ENCODE results near the gene PTPRN2.

PTPRN2 gene

DNA sequence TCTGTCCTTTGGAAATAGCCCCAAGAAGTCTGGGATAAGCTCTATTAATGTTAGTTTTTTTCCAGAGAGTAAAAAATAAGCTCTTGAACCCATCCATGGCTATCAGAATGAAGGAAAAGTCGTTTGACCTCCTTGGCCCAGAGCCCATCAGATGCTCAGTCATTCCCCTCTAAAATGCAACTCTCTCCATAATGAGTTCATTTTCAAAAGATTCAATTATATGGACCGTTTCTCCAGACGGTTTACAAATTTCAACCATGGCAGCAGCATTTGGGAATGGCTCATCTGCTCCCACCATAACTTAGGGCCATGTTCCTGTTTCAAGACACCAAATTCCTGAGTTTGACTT is 220.0 kb downstream of the PTPRN2 start:
- ChIA-PET POLR2A (no interaction called here), CTCF (no interaction called here)
- no peak overlapping the region for H3K4me3 ChIP-seq (ENCODE audit: low read depth, low read length)
- DNase-seq (ENCODE audit: low read depth, low spot score), result no peak
- TF ChIP-seq, protein P1, sequence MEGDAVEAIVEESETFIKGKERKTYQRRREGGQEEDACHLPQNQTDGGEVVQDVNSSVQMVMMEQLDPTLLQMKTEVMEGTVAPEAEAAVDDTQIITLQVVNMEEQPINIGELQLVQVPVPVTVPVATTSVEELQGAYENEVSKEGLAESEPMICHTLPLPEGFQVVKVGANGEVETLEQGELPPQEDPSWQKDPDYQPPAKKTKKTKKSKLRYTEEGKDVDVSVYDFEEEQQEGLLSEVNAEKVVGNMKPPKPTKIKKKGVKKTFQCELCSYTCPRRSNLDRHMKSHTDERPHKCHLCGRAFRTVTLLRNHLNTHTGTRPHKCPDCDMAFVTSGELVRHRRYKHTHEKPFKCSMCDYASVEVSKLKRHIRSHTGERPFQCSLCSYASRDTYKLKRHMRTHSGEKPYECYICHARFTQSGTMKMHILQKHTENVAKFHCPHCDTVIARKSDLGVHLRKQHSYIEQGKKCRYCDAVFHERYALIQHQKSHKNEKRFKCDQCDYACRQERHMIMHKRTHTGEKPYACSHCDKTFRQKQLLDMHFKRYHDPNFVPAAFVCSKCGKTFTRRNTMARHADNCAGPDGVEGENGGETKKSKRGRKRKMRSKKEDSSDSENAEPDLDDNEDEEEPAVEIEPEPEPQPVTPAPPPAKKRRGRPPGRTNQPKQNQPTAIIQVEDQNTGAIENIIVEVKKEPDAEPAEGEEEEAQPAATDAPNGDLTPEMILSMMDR (IDR thresholded peaks at IDR 0.05; ENCODE audit: insufficient read depth, low read length, missing control alignments), result no peak

DNA sequence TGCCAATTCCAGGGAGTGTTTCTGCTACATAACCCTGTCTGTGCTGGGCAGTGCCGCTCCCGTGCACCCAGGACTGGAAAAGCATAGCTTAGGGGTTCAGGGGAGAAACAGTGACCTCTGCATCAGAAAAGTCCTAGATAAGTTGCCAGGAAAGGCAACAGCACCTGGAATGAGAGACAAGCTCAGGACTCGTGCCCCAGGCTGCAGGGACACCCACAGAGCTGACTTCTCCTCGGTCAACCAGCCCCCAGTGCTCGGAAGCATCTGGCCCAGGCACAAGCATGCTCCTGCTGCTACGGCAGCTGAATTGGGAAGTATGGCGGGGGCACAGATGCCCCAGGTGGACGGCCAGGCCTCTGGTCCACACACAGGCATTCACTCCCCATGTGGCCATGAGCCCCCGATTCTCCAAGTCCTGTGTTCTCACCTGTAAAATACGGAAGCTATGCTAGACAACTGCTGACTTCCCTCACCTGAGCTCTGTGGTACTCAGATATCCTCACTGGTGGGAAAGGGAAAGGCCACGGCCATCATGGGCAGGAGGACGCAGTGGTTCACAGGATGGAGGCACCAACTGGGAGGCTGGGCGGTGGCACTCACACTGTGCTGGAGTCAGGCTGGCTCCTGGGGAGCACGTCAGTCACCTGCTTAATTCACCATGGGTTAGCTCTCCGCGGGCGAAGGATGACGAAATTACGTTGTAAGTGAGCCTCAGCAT is 220.5 kb downstream of the PTPRN2 start:
- CTCF ChIA-PET, result no interaction called here
- TF ChIP-seq, protein P1 (IDR thresholded peaks at IDR 0.05; ENCODE audit: insufficient read depth, low read length, missing control alignments), result no peak
- DNase-seq (ENCODE audit: low read depth, low spot score), result no peak
- POLR2A ChIA-PET, result no interaction called here
- H3K4me3 ChIP-seq (ENCODE audit: low read depth, low read length), result no peak overlapping the region

GRCh38 chr7:158366346-158366745 is 221.3 kb downstream of the PTPRN2 start:
- TF ChIP-seq, protein P1 (IDR thresholded peaks at IDR 0.05; ENCODE audit: insufficient read depth, low read length, missing control alignments), result no peak
- POLR2A ChIA-PET, result no interaction called here
- CTCF ChIA-PET, result no interaction called here
- H3K4me3 ChIP-seq (ENCODE audit: low read depth, low read length), result no peak overlapping the region
- no peak for DNase-seq (ENCODE audit: low read depth, low spot score)

DNA sequence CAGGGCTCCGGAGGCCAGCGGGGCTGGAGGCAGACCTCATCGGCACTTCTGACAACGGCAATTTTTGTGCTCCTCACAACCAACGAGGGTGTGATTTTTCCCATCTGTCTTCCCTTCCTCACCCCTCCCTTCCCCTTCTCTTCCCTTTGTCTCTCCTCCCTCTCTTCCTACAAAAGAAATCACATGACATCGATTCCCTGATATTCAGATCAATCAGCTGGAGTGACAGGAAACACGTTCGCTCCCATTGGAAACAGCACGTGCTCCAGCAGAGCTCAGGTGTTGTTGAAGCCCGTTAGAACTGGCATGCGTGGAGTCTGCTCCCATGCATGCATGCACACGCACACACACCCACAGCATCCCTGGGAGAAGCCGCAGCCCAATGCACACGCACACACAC is 222.4 kb downstream of the PTPRN2 start:
- TF ChIP-seq, protein P1 (IDR thresholded peaks at IDR 0.05; ENCODE audit: insufficient read depth, low read length, missing control alignments), result no peak
- no peak overlapping the region for H3K4me3 ChIP-seq (ENCODE audit: low read depth, low read length)
- DNase-seq (ENCODE audit: low read depth, low spot score), result no peak
- POLR2A ChIA-PET, result no interaction called here
- CTCF ChIA-PET, result no interaction called here

- CTCF ChIA-PET, result no interaction called here
- POLR2A ChIA-PET, result no interaction called here
- no peak for DNase-seq (ENCODE audit: low read depth, low spot score)
- TF ChIP-seq, protein P1 (IDR thresholded peaks at IDR 0.05; ENCODE audit: insufficient read depth, low read length, missing control alignments), result no peak
- no peak overlapping the region for H3K4me3 ChIP-seq (ENCODE audit: low read depth, low read length)
Observed at GRCh38 chr7:158364451-158364850, 223.2 kb downstream of the PTPRN2 start.

DNA sequence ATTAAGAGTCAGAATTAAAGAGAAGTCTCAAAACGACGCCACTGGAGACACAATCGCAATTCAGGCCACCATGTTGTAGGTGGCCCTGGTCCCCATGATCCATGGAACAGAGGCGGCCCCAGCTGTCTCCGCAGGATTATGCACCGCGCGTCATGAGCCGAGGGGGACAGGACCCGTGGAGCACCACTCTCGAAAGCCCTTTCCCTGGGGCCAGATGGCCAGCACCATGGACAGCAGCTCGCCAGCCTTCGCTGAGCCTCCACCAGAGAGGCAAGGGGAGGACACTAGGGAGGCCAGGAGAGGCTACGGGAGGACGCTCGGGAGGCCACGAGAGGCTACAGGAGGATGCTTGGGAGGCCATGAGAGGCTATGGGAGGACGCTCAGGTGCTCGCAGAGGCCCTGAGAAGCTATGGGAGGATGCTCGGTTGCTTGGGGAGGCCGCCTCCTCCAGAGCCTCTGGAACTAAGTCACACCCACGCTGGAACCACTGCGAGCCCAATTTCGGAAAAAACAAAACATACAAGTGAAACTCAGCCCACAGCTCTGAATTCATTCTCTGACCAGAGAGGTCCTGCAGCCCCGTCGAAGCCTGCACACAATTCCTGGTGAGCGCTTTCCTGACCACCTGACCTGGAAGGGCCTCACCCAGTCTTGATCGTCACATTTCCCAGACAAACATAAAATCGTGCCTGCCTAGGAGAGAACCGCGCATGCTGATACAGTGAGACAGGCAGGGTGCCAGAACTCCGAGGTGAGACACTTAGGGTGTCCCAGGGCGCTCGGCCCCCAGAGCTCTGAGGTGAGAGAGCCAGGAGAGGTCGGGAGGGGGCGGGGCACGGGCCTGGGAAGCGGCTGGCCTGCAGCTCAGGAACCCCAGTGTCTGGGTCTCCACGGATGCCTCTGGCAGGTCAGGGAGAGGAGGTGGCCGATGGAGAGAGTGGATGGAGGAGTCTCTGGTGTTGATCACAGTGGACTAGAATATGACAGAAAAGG is 224.4 kb downstream of the PTPRN2 start:
- CTCF ChIA-PET, result no interaction called here
- POLR2A ChIA-PET, result no interaction called here
- DNase-seq (ENCODE audit: low read depth, low spot score), result no peak
- H3K4me3 ChIP-seq (ENCODE audit: low read depth, low read length), result no peak overlapping the region
- TF ChIP-seq, protein P1 (IDR thresholded peaks at IDR 0.05; ENCODE audit: insufficient read depth, low read length, missing control alignments), result no peak

Measured in AG04449 (cell line).